Suppressor macrophage (primary cell): ENCODE results near the gene ARL5A.
"Not testable (repeated sequence)": the region's sequence is repeated elsewhere in the genome, so short reads cannot be mapped to it uniquely, and the experiment has no call there.

Source experiments
- DNase-seq, 4 experiments: peaks; one replicate each; pipeline ENCODE4 v3.0.0-alpha.2; 2020 to 2022
- total RNA-seq, 17 experiments: gene quantifications; one replicate each; lab custom pipeline; 2026; ENCODE audit warnings: mixed read lengths in 6 of 17, inconsistent platforms in 3 of 17; lab: John Stamatoyannopoulos, UW

The ARL5A gene, protein sequence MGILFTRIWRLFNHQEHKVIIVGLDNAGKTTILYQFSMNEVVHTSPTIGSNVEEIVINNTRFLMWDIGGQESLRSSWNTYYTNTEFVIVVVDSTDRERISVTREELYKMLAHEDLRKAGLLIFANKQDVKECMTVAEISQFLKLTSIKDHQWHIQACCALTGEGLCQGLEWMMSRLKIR
- total RNA-seq, result 9.9 to 107 (median 47.3) reads per million in 17 experiments

DNA sequence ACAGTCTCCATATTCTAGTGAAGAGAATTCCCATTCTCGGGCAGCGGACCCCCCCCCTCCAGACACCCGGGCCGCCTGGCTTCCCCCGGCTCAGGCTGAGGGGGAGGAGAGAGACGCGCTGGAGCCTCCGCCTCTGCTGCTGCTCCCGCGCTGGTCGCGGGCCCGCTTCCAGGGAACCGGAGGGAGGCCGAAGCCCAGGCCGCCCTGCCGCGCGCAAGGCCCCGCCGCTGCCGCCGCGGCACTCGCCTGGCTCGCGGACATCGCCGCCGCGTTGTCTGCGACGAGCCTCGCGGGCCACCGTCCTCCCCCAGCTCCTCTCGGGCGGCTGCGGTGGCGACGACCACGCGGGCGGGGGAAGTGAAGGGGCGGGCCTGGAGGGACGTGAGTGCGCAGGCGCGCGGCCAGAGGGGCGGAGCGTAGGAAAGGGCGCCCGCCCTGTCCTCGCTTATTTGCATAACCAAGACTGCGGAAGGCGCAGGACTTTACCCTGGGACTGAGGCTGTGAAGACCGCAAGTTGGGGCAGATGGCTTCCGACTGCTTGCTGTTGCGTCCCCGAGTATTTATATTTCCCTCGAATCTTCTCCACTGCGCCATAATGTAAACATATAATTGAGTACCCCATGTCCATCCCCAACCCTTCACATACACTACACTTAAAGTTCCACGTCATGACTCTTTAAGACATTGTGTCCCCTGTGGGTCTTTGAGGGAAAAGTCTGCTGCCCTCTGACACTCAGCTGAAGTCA, at the start of gene ARL5A:
TSS of gene ARL5A (minus strand) at position 279 of the 747 bp plus-strand sequence. CDS start at position 34, 245 bp downstream.
- peak; percentile 98 to 99 (median 98) for DNase-seq

DNA sequence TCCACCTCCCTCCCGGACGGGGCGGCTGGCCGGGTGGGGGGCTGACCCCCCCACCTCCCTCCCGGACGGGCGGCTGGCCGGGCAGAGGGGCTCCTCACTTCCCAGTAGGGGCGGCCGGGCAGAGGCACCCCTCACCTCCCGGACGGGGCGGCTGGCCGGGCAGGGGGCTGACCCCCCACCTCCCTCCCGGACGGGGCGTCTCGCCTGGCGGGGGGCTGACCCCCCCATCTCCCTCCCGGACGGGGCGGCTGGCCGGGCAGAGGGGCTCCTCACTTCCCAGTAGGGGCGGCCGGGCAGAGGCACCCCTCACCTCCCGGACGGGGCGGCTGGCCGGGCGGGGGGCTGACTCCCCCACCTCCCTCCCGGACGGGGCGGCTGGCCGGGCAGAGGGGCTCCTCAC, 47.4 kb upstream of the ARL5A start:
- DNase-seq, result not testable (repeated sequence)

DNA sequence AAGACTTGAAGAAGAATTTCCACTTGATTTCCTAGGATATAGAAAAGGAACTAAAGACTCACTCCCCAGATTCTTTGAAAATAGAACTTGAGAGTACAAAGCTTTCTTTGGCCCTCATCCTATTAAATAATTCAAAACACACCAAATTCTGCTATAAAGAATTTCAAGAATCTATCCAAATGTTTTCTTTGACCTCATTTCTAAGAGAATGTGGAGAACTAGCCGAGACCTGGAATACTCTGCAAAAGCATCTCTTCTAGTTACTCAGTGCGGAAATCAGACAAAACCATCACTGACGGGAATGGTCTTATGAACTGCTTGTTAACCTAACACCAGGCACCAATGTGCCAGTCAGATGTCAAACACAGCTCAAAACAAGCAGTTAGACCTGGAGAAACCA, 44.2 kb upstream of the ARL5A start:
- no peak for DNase-seq

DNA sequence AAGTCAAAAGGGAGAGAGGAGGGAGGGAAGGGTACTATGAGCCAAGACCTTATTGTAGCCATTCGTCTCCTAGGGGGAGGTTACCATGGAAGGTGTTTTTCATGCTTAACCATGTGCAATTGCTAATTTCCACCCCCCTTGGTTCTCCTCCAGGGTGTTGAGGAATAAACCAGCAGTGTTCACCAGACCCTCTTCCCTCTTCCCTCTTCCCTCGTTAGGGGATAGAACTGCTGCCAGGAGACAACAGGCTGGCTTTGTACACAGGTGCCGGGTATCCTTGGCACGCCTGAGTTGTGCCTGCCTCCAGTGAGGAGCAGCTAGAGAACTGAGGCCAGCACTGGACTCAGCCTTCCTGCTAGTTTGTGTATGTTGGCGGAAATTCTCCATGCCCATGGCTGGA, 41.1 kb upstream of the ARL5A start:
- DNase-seq, result no peak

DNA sequence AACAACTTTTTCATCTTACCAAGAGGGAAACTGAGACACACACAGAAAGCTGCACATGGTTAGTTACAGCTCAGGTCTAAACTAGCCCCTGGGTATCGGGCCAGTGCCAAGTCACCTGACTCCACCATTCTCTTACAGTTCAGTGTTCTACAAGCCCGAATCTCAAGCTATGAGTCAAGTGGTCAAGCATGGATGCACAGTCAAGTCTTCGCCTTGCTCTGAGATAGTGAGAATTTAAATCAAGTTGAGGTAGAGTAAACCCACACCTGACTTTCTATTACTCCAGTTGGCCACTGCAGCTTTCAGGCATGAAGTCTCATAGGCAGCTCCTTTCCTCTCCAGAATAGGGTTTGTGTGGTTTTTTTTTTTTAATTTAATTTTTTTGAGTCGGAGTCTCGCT, 34.5 kb upstream of the ARL5A start:
- DNase-seq, result no peak

DNA sequence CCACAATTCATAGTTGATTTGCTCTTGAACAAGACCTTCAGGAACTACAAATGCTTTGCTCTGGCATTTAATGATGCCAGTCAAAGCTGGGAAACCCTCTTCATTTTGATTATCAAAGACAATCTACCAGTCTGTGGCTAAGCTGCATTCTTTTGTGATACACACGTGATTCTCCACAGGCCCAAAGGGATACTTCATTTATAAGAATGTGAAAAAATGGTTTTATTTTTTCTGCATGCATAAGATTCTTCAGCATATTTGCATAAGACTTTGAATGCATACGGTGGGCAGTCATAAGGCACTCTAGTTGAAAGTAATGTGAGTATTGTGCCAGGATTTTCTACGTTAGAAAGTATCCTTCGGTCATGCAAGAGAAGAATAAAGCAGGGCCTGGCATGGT, 33.0 kb upstream of the ARL5A start:
- no peak for DNase-seq

DNA sequence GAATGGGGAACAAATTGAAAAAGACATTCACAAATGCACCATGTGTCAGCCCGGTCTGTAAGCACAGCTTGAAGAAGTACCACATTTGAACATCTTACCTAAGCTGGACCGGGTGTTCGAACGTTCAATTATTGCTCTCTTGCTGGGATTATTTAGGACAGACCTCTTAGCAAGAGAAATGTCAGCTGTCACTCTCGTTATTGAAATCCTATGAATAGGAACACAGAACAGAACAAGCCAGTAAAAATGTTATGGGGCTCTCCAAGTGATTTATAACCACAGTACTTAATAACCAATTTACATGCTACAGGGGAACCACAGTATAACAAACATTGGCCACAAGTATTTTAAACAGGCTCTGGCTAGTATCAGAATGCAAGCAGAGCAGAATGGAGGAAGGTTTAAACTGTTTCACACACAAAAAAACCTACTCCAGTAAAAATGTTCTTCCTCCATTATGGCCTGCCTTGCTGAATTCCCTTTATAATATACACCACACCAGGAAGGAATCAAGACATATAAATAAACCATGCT, 32.5 kb upstream of the ARL5A start:
- DNase-seq, result no peak

DNA sequence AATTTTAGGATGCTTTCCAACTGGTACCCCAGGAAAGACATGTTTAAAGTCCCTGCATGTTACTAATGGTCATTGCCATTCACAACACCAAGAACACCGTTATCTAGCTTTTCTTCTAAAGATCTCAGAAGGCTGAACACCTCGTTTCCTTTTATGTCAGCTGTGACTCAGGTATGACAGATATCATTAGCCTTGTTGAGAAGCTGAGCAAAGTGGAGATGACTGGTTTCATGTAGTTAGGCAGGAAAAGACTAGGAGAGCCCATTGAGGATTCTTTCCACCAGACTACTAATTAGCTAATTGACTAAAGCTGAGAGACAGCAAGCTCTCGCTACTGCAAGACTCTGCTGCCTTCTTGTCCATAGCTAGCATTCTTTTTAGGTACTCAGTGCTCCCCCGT, 32.0 kb upstream of the ARL5A start:
- no peak for DNase-seq

DNA sequence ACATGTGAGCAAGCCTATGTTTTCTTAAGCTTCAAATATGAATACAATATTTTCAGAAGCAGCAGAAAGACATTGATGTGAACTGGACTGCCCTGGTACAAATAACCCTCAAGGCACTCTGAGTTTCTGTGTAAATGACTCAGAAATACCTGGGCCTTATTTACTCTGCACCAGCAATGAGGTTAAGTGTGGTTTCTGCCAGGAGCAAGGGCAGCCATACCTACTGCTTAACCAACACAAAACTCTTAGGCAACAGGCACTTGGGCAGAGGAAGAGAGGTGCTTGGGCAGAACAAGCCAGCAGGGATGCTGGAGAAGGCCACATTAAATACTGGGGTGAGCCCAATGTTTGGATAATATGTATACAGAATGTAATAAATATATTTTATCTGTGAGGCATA, 29.4 kb upstream of the ARL5A start:
- DNase-seq, result no peak

DNA sequence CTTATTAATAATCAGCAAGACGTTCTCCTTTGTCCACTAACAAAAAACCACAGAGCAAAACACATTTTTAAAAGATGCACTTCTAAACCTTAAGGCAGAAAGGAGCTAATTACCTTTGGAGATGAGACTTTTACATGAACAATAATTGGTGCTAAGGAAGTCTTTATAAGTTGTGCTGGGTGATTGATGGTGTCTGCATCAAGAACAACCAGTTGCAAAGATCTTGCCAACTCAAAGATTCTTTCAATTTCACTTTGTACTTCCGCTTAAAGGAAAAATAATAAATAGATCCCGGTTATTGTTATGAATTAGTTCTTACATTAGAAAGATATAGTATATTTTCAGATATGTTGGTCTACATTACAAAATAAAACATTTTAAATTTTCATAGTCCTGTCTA, 26.9 kb upstream of the ARL5A start:
- DNase-seq, result no peak

DNA sequence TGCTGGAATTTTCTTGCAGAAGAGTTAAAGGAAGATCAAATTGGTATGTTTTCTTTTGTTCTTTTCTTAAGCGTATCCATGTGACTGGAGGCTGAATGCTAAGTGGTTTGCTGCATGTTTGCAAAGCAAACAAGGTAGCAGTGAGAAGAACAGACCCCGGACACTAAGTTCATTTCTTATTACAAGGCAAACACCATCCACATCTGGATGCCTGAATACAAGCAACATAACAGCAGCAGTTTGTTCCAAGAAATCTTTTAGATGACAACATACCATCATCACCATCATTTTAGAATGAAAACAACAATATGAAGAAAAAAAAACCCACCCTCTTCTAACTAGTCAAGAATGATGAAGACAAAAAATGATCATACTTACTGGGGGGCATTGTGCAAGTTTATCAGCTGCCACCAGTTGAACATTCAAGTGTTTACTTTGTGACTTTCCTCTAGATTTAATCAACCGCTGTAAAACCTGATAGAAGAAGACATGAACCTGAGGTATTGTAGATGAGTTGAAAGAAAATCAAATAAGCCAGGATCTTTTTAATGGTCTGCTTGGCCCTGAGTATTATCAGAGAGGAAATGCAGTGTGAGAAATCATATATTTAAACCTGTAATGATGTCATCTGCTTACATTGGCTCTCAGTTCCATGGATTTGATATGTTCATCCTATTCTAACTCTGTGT, 25.0 kb upstream of the ARL5A start:
- no peak for DNase-seq

DNA sequence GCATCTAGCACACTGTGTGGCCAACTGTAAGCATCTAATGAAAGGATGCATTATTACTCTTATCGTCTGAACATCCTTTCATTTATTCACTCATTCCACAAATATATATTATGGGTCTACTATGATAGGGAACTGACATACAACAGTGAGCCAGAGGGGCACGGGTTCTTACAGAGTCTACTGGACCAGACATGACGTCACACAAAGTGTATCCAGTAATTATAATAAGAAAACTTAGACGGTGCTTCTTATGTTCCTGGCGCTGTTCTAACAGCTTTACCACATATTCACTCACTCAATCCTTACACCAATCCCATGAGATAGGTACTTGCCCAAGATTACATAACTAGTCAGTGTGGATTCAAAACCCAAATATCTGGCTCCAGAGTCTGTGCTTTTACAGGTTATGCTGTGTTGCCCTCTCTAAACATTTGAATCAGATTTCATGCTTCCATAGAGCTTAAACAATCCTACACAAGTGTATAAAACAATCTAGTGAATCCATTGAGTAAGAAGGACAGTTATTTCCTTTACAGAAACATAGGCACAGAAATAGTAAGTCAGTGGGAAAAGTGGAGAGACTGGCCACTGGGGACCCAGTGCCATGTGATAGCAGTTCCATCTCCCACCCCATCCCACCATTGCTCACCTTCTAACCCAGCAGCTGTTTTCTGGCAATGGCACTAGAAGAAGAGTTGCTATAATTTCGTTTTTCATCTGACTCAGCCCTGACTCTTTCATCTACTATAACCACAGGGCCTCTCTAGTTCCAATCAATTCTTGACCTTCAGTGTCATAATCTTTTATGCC, 24.2 kb upstream of the ARL5A start:
- no peak for DNase-seq

DNA sequence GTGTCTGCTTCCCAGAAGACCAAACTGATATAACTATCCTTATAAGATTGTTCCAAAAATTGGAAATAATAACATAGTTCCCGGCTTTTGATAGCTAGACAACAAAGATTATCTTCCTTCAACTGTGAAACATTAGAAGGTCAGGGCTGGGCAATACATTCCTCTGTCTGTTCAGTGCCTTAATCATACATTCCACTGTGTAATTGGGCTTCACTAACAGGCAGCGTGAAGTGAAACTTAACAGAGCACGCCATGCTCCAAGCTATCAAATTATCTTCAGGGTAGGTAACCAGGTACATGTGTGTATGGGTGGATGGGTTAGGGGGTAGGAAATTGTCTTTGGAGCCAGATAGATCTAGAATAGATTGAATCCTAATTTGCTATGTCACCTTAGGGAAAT, 23.5 kb upstream of the ARL5A start:
- DNase-seq, result no peak

DNA sequence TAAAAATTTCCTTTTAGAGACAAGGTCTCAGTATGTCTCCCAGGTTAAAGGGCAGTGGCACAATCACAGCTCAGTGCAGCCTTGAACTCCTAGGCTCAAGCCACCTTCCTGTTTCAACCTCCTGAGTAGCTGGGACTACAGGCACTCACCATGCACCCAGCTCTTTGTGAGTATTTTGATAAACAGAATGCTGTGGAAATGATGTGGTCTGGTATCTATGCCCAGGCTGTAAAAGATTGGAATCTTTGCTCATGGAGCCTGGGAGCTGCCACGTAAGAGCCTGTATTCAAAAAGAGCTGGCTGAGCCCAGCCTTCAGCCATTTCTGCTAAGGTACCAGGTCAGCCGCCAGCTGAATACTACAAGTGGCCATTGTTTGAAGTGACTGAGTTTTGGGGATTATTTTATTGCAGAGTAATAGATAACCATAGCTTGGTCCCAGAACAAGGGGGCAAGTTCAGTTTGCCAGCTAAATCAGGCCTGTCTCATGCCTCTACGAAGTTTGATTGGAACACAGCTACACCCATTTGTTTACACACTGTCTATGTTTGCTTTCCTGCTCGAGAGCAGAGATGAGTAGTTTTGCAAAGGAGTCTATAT, 21.3 kb upstream of the ARL5A start:
- DNase-seq, result no peak

DNA sequence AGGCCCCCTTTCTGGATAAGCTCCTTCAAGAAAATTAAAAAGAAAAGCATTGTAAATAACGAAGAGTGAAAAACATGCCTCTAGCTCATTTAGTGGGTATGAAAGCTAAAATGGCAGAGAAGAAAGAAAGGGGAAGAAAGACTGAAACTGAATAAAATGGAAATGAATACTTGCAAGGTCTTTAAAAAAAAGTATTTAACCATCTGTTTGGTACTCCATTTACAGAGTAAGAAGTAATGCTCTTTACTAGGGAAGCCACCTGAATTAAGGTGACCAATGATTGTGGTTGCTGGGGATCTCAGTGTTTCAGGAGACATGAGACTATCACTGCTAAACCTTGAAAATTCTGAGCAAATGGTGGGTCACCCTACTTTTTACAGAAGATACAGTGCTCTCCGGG, 17.7 kb upstream of the ARL5A start:
- DNase-seq, result no peak

DNA sequence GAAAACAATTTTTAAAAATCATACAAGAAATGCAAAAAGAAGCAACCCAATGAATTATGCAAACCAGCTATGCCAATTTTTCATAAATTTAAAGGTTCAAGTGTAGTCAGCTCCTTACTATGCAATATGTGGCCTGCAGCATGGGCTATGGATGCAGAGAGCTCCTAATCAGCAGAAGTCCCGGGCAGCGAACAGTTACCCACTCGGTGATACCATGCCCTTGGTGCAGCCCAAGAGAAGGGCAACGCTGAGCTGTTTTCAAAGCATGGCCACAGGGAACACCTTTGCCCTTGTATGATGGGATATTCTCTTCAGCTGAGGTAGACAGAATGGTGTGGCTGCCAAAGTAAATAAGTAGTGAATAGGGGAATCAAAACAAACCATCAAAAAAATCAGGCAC, 17.3 kb upstream of the ARL5A start:
- no peak for DNase-seq

DNA sequence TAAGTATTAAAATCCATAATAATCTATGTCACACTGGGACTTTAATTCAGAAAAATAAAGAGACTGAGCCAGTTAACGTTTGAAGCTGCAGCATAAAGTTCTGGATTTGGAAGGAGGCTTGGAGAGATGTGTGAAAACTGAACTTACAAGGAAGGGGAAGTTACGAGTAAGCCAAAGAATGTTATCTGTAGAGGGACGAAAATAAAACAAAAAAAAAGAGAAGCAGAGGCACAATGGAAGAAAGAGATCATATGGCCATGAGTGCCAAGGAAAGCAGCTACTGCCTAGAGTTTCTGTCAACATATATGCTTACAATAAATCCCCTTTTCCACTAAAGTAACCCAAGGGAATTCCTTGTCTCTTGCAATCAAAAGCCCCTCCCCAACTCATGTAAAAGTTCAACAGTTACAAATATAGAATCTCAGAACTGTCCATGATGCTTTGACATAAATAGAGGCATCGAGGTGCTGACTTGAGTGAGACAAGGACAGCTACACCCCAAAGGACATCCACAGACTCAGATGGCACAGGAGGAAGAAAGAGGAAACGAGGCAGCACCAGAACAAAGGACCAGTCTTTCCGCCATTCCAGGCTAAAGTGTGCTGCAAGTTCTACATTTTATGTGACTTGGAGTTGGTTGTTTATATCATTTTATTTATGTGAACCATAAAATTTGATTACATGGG, 16.1 kb upstream of the ARL5A start:
- DNase-seq, result peak; percentile 24 to 72 (median 50)

DNA sequence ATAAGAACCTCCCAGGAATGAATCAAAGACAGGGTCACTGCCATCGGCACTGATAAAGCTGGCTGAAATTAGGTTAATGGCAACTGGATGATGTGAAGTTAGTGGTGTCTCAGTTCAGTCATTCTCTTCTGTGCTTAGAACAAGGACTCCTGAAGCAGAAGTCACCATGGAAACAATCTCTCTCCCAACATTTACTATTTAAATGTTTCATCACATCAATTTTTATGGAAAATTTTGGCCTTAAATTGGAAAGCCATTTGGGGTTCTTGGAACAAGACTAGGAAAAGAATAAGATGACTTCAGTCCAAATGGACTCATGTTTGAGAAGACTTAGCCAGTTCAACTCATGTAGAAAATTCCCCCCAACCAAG, 15.5 kb upstream of the ARL5A start:
- no peak for DNase-seq

DNA sequence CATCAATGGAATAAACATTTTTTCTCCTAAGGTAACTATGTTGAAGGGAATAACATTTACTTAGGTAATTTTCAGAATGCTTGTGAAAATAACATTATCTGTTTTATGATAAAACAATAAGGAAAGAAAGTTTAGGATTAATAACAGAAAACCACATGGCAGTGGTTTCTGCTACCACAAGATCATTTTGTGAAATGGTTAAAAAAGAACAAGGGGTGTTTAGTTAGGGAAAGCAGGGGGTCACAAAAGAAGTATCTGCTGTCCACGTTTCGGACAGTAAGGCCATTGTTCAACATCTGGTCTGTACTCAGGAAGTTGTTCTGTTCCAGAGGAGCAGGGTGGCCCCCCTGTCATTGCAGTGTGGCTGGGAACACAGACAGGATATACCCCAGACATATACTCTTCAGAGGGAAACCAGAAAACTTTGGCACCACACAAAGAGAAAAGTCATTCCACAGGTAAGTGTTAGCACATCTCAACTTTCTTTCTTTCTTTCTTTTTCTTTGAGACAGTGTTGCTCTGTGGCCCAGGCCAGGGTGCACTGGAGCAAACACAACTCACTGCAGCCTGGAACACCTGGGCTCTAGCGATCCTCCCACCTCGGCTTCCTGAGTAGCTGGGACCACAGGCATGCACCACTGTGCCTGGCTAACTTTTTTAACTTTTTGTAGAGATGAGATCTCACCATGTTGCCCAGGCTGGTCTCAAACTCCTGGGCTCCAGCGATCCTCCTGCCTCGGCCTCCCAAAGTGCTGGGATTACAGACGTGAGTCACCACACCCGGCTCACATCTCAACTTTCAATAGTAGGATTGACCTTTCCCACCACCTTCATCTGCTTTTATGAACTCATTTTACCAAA, 14.8 kb upstream of the ARL5A start:
- no peak for DNase-seq

DNA sequence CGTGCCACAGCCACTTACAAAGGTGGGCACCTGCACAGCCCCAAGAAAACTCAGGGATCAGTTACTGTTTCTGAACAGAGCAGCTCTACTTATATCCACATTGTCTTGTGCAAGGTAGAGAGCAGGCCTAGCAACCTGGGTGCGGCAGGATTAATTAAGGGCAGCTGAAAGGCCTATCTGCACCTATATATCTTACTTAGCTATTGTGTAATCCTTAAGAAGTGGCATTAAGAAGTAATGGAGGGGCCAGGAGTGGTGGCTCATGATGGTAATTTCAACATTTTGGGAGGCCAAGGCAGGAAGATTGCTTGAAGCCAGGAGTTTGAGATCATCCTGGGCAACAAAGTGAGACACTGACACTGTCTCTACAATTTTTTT, 12.8 kb upstream of the ARL5A start:
- no peak for DNase-seq
